Astrocyte (in vitro differentiated cells and primary cell): ENCODE measurements around the gene CD33. TPM values are rescaled to one million over a fixed set of nuclear protein-coding genes. Genes with fewer than 3 reads are reported as not detected.

Experiments used
- DNase-seq: peaks from one replicate; pipeline ENCODE4 v3.0.0-alpha.2; 2010; ENCODE audit warnings: low read depth
- FAIRE-seq: peaks from 2 replicates; lab custom pipeline; 2011; peaks lifted over from hg19 to GRCh38; lab: Jason Lieb, UNC
- H2AFZ ChIP-seq: 2 replicates; pipeline ENCODE4 v1.6.0; 2012; ENCODE audit warnings: low read depth, low read length, inconsistent platforms
- H3K27ac ChIP-seq: 2 replicates; pipeline ENCODE4 v1.5.1; 2011; ENCODE audit warnings: low read depth, low read length, inconsistent platforms
- H3K27me3 ChIP-seq: 2 replicates; pipeline ENCODE4 v1.6.0; 2011; ENCODE audit warnings: low read length, inconsistent platforms; ENCODE audit not compliant: insufficient read depth
- H3K36me3 ChIP-seq: 2 replicates; pipeline ENCODE4 v1.5.1; 2011; ENCODE audit warnings: low read length, inconsistent platforms; ENCODE audit not compliant: insufficient read depth
- H3K4me1 ChIP-seq: 2 replicates; pipeline ENCODE4 v1.5.1; 2011; ENCODE audit warnings: low read length, inconsistent platforms; ENCODE audit not compliant: insufficient read depth
- H3K4me2 ChIP-seq: 2 replicates; pipeline ENCODE4 v1.6.0; 2012; ENCODE audit warnings: low read length, inconsistent platforms
- H3K4me3 ChIP-seq: 2 replicates; pipeline ENCODE4 v1.5.1; 2011; ENCODE audit warnings: low read depth, mild to moderate bottlenecking, low read length, inconsistent platforms; ENCODE audit not compliant: insufficient read depth
- H3K79me2 ChIP-seq: 2 replicates; pipeline ENCODE4 v1.6.0; 2012; ENCODE audit warnings: mild to moderate bottlenecking, low read length, inconsistent platforms; ENCODE audit not compliant: insufficient read depth
- H3K9ac ChIP-seq: 2 replicates; pipeline ENCODE4 v1.6.0; 2012; ENCODE audit warnings: mild to moderate bottlenecking, low read length, inconsistent platforms
- H3K9me3 ChIP-seq: 2 replicates; pipeline ENCODE4 v1.5.1; 2012; ENCODE audit warnings: low read depth, mild to moderate bottlenecking, low read length, inconsistent platforms; ENCODE audit not compliant: insufficient read depth
- H4K20me1 ChIP-seq: 2 replicates; pipeline ENCODE4 v1.6.0; 2012; ENCODE audit warnings: low read length, inconsistent platforms; ENCODE audit not compliant: insufficient read depth
- H3K27ac Mint-ChIP-seq: one replicate; pipeline ENCODE4 v1.8.0; 2021; ENCODE audit warnings: mild to moderate bottlenecking, mixed read lengths; ENCODE audit not compliant: unreplicated experiment
- H3K27me3 Mint-ChIP-seq: one replicate; pipeline ENCODE4 v1.8.0; 2021; ENCODE audit warnings: low read depth, mixed read lengths; ENCODE audit not compliant: unreplicated experiment
- H3K36me3 Mint-ChIP-seq: one replicate; pipeline ENCODE4 v1.8.0; 2021; ENCODE audit warnings: low read depth, mixed read lengths; ENCODE audit not compliant: unreplicated experiment
- H3K4me1 Mint-ChIP-seq: one replicate; pipeline ENCODE4 v1.8.0; 2021; ENCODE audit warnings: low read depth, mixed read lengths; ENCODE audit not compliant: unreplicated experiment
- H3K4me3 Mint-ChIP-seq: one replicate; pipeline ENCODE4 v1.8.0; 2021; ENCODE audit warnings: mild to moderate bottlenecking, moderate library complexity, mixed read lengths; ENCODE audit not compliant: unreplicated experiment
- H3K9me3 Mint-ChIP-seq: one replicate; pipeline ENCODE4 v1.8.0; 2021; ENCODE audit warnings: mild to moderate bottlenecking, mixed read lengths; ENCODE audit not compliant: unreplicated experiment
- CTCF ChIP-seq: IDR thresholded peaks from 2 replicates; pipeline ENCODE4 v1.5.1; 2011; ENCODE audit warnings: low read depth, mild to moderate bottlenecking, inconsistent platforms, low read length, moderate library complexity; ENCODE audit not compliant: insufficient read depth
- EZH2 ChIP-seq: IDR thresholded peaks from 2 replicates; pipeline ENCODE4 v1.6.1; 2012; ENCODE audit warnings: mild to moderate bottlenecking, low read length, inconsistent platforms; ENCODE audit not compliant: insufficient read depth
- total RNA-seq: library from RNA; stranded (reverse); gene quantifications from 2 replicates; pipeline ENCODE4 v1.2.1, GENCODE V29; 2021

CD33 gene
- total RNA-seq, 1 donor from 2014 or later = not detected

GRCh38 chr19:51252306-51253079 lies 27.6 kb downstream of the CD33 start:
- DNase-seq (no peak), FAIRE-seq (no peak)
- H3K4me3 Mint-ChIP-seq = no peak overlapping the region
- Histone ChIP-seq H3K9me3 (peaks cover 5% of the 10 kb centered on the region), H3K36me3 (no peaks in the 10 kb centered on the region), H3K27ac (no peak overlapping the region), H3K4me2 (no peak overlapping the region), H3K79me2 (no peaks in the 10 kb centered on the region), H3K27me3 (no peaks in the 10 kb centered on the region), H2AFZ (no peak overlapping the region), H3K9ac (no peak overlapping the region), H3K4me1 (no peaks in the 10 kb centered on the region), H3K4me3 (no peak overlapping the region), H4K20me1 (no peaks in the 10 kb centered on the region)
- no peaks in the 10 kb centered on the region for H3K27me3 Mint-ChIP-seq
- H3K4me1 Mint-ChIP-seq = no peaks in the 10 kb centered on the region
- TF ChIP-seq EZH2 (no peak), CTCF (no peak)
- no peak overlapping the region for H3K27ac Mint-ChIP-seq
- H3K36me3 Mint-ChIP-seq = no peaks in the 10 kb centered on the region
- peaks cover 7% of the 10 kb centered on the region for H3K9me3 Mint-ChIP-seq

GRCh38 chr19:51253088-51253806 lies 28.4 kb downstream of the CD33 start:
- no peaks in the 10 kb centered on the region for H3K4me1 ChIP-seq
- H3K79me2 ChIP-seq = no peaks in the 10 kb centered on the region
- H3K27me3 ChIP-seq = no peaks in the 10 kb centered on the region
- peaks cover 5% of the 10 kb centered on the region for H3K9me3 ChIP-seq
- H3K4me3 ChIP-seq = no peak overlapping the region
- DNase-seq = no peak
- H4K20me1 ChIP-seq = no peaks in the 10 kb centered on the region
- peaks cover 7% of the 10 kb centered on the region for H3K9me3 Mint-ChIP-seq
- TF ChIP-seq CTCF = no peak
- no peak for TF ChIP-seq EZH2
- H3K27ac Mint-ChIP-seq = no peak overlapping the region
- no peak for FAIRE-seq
- no peak overlapping the region for H3K9ac ChIP-seq
- no peak overlapping the region for H2AFZ ChIP-seq
- no peak overlapping the region for H3K4me2 ChIP-seq
- no peaks in the 10 kb centered on the region for H3K27me3 Mint-ChIP-seq
- no peak overlapping the region for H3K27ac ChIP-seq
- H3K4me3 Mint-ChIP-seq = no peak overlapping the region
- no peaks in the 10 kb centered on the region for H3K4me1 Mint-ChIP-seq
- no peaks in the 10 kb centered on the region for H3K36me3 Mint-ChIP-seq
- H3K36me3 ChIP-seq = no peaks in the 10 kb centered on the region
